ENCODE data around the gene COL5A1. TPM values are rescaled to one million over a fixed set of nuclear protein-coding genes. Genes with fewer than 3 reads are reported as not detected.

Gene COL5A1
- polyA plus RNA-seq, 3 donors, result 0.01 TPM; not detected in 2

DNA sequence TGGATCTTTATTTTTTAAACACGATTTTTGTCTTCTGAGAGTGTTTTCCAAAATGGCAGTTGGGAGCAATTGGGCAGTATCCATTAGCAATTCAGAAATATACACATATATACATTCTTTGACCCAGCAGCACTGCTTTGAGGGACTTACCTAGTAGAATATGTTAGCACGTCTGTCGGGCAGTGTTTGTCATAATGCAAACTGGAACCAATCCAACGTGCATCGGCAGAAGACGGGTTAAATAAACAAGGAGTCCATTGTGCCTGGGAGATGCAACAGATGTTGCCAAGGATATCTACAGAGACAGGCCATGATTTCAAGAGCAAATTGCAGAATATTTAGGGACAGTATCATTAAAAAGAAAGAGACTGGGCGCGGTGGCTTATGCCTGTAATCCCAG, 107.0 kb downstream of the COL5A1 start:
- Histone ChIP-seq H3K27me3 (ENCODE audit: control insufficient read depth in 2 of 2, insufficient read depth in 2 of 2, low read length in 2 of 2) (no peaks in the 10 kb centered on the region), H3K79me2 (ENCODE audit: insufficient read depth, low read length) (no peaks in the 10 kb centered on the region), H3K9ac (ENCODE audit: insufficient read depth, low read length, poor library complexity, severe bottlenecking) (no peak overlapping the region), H3K27ac (ENCODE audit: low read depth in 1 of 2, low read length in 2 of 2) (no peak overlapping the region), H3K9me3 (replicated peaks in 1 of 2; ENCODE audit: control insufficient read depth in 1 of 2, insufficient read depth in 1 of 2, low read length in 2 of 2) (peaks cover 35 to 44% of the 10 kb centered on the region in 2 donors), H4K20me1 (ENCODE audit: insufficient read depth, low read length) (no peaks in the 10 kb centered on the region), H3K4me1 (ENCODE audit: control insufficient read depth in 1 of 2, insufficient read depth in 2 of 2, low read length in 2 of 2) (no peaks in the 10 kb centered on the region), H2AFZ (ENCODE audit: insufficient read depth, low read depth, low read length, poor library complexity, severe bottlenecking) (no peak overlapping the region), H3K4me3 (replicated peaks in 1 of 3; ENCODE audit: low read depth in 2 of 3, low read length in 3 of 3) (no peak overlapping the region), H3K4me2 (replicated peaks; ENCODE audit: extremely low read depth, low read length, poor library complexity, severe bottlenecking) (no peak overlapping the region), H3K36me3 (replicated peaks in 1 of 2; ENCODE audit: control insufficient read depth in 1 of 2, insufficient read depth in 2 of 2, low read length in 2 of 2) (no peaks in the 10 kb centered on the region)
- Mint-ChIP-seq H3K9me3 (peaks cover 7 to 20% (median 15%) of the 10 kb centered on the region in 7 donors), H3K4me1 (no peaks in the 10 kb centered on the region), H3K36me3 (no peaks in the 10 kb centered on the region), H3K27ac (no peak overlapping the region), H3K4me3 (no peak overlapping the region), H3K27me3 (ENCODE audit: low read depth in 3 of 3) (peaks cover 1 to 11% (median 2%) of the 10 kb centered on the region in 3 donors)
- no peak for DNase-seq
- WGBS (ENCODE audit: insufficient coverage), result 95% methylated on average over 6 of the region's 8 CpGs
- TF ChIP-seq, protein P1, sequence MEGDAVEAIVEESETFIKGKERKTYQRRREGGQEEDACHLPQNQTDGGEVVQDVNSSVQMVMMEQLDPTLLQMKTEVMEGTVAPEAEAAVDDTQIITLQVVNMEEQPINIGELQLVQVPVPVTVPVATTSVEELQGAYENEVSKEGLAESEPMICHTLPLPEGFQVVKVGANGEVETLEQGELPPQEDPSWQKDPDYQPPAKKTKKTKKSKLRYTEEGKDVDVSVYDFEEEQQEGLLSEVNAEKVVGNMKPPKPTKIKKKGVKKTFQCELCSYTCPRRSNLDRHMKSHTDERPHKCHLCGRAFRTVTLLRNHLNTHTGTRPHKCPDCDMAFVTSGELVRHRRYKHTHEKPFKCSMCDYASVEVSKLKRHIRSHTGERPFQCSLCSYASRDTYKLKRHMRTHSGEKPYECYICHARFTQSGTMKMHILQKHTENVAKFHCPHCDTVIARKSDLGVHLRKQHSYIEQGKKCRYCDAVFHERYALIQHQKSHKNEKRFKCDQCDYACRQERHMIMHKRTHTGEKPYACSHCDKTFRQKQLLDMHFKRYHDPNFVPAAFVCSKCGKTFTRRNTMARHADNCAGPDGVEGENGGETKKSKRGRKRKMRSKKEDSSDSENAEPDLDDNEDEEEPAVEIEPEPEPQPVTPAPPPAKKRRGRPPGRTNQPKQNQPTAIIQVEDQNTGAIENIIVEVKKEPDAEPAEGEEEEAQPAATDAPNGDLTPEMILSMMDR (IDR thresholded peaks at IDR 0.05), result no peak
- intact Hi-C loops (cut with micrococcal nuclease), result no loop called here

DNA sequence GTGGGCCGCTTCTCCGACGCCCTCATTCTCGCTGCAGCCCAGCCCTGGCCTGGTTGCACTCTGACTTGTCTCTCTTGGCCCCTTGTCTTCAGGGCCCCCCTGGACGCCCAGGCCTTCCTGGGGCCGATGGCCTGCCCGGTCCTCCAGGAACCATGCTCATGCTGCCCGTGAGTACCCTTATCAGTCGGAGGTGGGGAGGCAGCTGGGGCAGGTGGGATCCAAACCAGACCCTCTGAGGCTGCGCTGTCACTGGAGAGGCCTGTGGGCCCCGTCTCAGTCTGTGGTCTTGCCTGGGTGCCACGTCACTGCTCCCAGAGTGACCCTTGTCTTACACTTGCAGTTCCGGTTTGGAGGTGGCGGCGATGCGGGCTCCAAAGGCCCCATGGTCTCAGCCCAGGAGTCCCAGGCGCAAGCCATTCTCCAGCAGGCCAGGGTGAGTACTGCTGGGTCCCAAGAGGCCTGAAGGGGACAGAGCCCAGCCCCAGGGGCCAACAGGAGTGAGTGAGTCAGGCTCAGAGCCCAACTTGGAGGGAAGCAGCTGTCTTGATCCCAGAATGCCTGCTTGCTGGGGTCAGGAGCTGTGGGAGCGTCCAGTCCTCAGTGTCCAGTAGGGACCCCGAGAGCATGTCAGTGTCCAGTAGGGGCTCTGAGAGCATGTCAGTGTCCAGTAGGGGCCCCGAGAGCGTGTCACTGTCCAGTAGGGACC, 109.0 kb downstream of the COL5A1 start:
- Mint-ChIP-seq H3K27ac (no peak overlapping the region), H3K9me3 (peaks cover 6 to 19% (median 12%) of the 10 kb centered on the region in 7 donors), H3K36me3 (no peaks in the 10 kb centered on the region), H3K4me1 (no peaks in the 10 kb centered on the region), H3K27me3 (ENCODE audit: low read depth in 3 of 3) (peaks cover 1 to 8% (median 2%) of the 10 kb centered on the region in 3 donors), H3K4me3 (no peak overlapping the region)
- no peak overlapping the region for H3K4me3 ChIP-seq (replicated peaks in 1 of 3; ENCODE audit: low read depth in 2 of 3, low read length in 3 of 3)
- no peaks in the 10 kb centered on the region for H3K36me3 ChIP-seq (replicated peaks in 1 of 2; ENCODE audit: control insufficient read depth in 1 of 2, insufficient read depth in 2 of 2, low read length in 2 of 2)
- H4K20me1 ChIP-seq (ENCODE audit: insufficient read depth, low read length), result no peaks in the 10 kb centered on the region
- DNase-seq, result no peak
- no peaks in the 10 kb centered on the region for H3K27me3 ChIP-seq (ENCODE audit: control insufficient read depth in 2 of 2, insufficient read depth in 2 of 2, low read length in 2 of 2)
- TF ChIP-seq, protein P1 (IDR thresholded peaks at IDR 0.05), result no peak
- intact Hi-C loops (cut with micrococcal nuclease), result no loop called here
- no peak overlapping the region for H3K4me2 ChIP-seq (replicated peaks; ENCODE audit: extremely low read depth, low read length, poor library complexity, severe bottlenecking)
- no peaks in the 10 kb centered on the region for H3K79me2 ChIP-seq (ENCODE audit: insufficient read depth, low read length)
- no peak overlapping the region for H3K27ac ChIP-seq (ENCODE audit: low read depth in 1 of 2, low read length in 2 of 2)
- peaks cover 21 to 27% of the 10 kb centered on the region in 2 donors for H3K9me3 ChIP-seq (replicated peaks in 1 of 2; ENCODE audit: control insufficient read depth in 1 of 2, insufficient read depth in 1 of 2, low read length in 2 of 2)
- no peaks in the 10 kb centered on the region for H3K4me1 ChIP-seq (ENCODE audit: control insufficient read depth in 1 of 2, insufficient read depth in 2 of 2, low read length in 2 of 2)
- H2AFZ ChIP-seq (ENCODE audit: insufficient read depth, low read depth, low read length, poor library complexity, severe bottlenecking), result no peak overlapping the region
- no peak overlapping the region for H3K9ac ChIP-seq (ENCODE audit: insufficient read depth, low read length, poor library complexity, severe bottlenecking)
- WGBS (ENCODE audit: insufficient coverage), result 95% methylated on average over 20 of the region's 21 CpGs

Data from CD14-positive monocyte (primary cell).